GM12878 (cell line): ENCODE measurements around the gene CA9. TPM values are rescaled to one million over a fixed set of nuclear protein-coding genes. Genes with fewer than 3 reads are reported as not detected.
A peak's percentile ranks its signal among the peaks of the same experiment; 100 is the strongest.

ENCODE experiments used
- ATAC-seq: fragments of 200-7000 bp; cut with Tn5 transposase; 3 replicates; pipeline ENCODE4 v1.9.1; 2020; ENCODE audit warnings: mild to moderate bottlenecking, moderate library complexity
- BruUV-seq: library from RNA; stranded (reverse); fragments of 400-500 nt; replicated peaks from 2 replicates; lab custom pipeline; 2021; lab: Mats Ljungman, UMichigan
- CTCF ChIA-PET: fragments of 300-600 bp; sonication (Branson Sonifier 250); formaldehyde crosslinking; extraction: SDS; loops from one replicate; lab custom pipeline; 2021; ENCODE audit warnings: inconsistent platforms; lab: Yijun Ruan, JAX
- POLR2A ChIA-PET: fragments of 350-600 bp; formaldehyde crosslinking; extraction: SDS; loops from one replicate; lab custom pipeline; 2021; ENCODE audit warnings: inconsistent platforms; lab: Charles Lee
- RAD21 ChIA-PET: fragments of 300-600 bp; sonication (Branson Sonifier 250); formaldehyde crosslinking; loops from one replicate; lab custom pipeline; 2023; ENCODE audit warnings: antibody characterized with exemption; ENCODE audit not compliant: unreplicated experiment; lab: Charles Lee
- SMC1A ChIA-PET: fragments of 300-600 bp; sonication (Branson Sonifier 250); formaldehyde crosslinking; loops from one replicate; lab custom pipeline; 2023; ENCODE audit not compliant: unreplicated experiment, uncharacterized antibody; lab: Charles Lee
- DNase-seq: peaks from one replicate; pipeline ENCODE4 v3.0.0-alpha.2; 2011; ENCODE audit warnings: low read depth, low spot score
- FAIRE-seq: peaks from 3 replicates; lab custom pipeline; 2011; peaks lifted over from hg19 to GRCh38; lab: Jason Lieb, UNC
- H2AFZ ChIP-seq: 2 replicates; pipeline ENCODE4 v1.6.0; 2011; ENCODE audit warnings: low read depth, low read length, control low read depth; ENCODE audit not compliant: control insufficient read depth
- H3K27ac ChIP-seq: 2 replicates; pipeline ENCODE4 v1.5.1; 2011; ENCODE audit warnings: control low read depth; ENCODE audit not compliant: control insufficient read depth, insufficient read depth
- H3K27me3 ChIP-seq, 2 experiments: replicated peaks in 1 of 2; 2 replicates each; pipeline versions ENCODE4 v1.6.0 to v1.6.1; 2011; ENCODE audit warnings: low read length in 1 of 2; ENCODE audit not compliant: control insufficient read depth in 2 of 2, insufficient read depth in 2 of 2
- H3K36me3 ChIP-seq, 2 experiments: 2 replicates each; pipeline ENCODE4 v1.5.1; 2011; ENCODE audit warnings: low read length in 1 of 2; ENCODE audit not compliant: control insufficient read depth in 2 of 2, insufficient read depth in 2 of 2
- H3K4me1 ChIP-seq: 2 replicates; pipeline ENCODE4 v1.6.1; 2011; ENCODE audit warnings: mild to moderate bottlenecking, low read length, moderate library complexity, mixed read lengths; ENCODE audit not compliant: control insufficient read depth, insufficient read depth
- H3K4me2 ChIP-seq: 2 replicates; pipeline ENCODE4 v1.6.0; 2011; ENCODE audit warnings: control low read depth; ENCODE audit not compliant: control insufficient read depth, insufficient read depth
- H3K4me3 ChIP-seq: fragments of 200-600 bp; sonication (generic); 2 replicates; pipeline ENCODE4 v1.5.1; 2016
- H3K79me2 ChIP-seq: 2 replicates; pipeline ENCODE4 v1.6.0; 2011; ENCODE audit warnings: low read length; ENCODE audit not compliant: control insufficient read depth, insufficient read depth
- H3K9ac ChIP-seq: 2 replicates; pipeline ENCODE4 v1.8.0; 2011; ENCODE audit warnings: low read length, control low read depth, mixed read lengths; ENCODE audit not compliant: control insufficient read depth, insufficient read depth
- H3K9me3 ChIP-seq: replicated peaks from 3 replicates; pipeline ENCODE4 v1.5.1; 2011; ENCODE audit warnings: mild to moderate bottlenecking, low read length; ENCODE audit not compliant: control insufficient read depth, insufficient read depth
- H4K20me1 ChIP-seq: 2 replicates; pipeline ENCODE4 v1.6.0; 2011; ENCODE audit not compliant: control insufficient read depth, insufficient read depth
- ATF7 ChIP-seq: fragments of 450-650 bp; IDR thresholded peaks from 2 replicates; pipeline ENCODE4 v1.6.1; 2016; ENCODE audit warnings: low read depth, mild to moderate bottlenecking
- BCL11A ChIP-seq: IDR thresholded peaks from 2 replicates; pipeline ENCODE4 v1.6.1; 2011; ENCODE audit warnings: low read depth, low read length
- CBFB ChIP-seq: IDR thresholded peaks from 2 replicates; pipeline ENCODE4 v1.6.1; 2016; ENCODE audit warnings: antibody characterized with exemption, low read depth
- CEBPB ChIP-seq, 2 experiments: fragments of 150-350 bp in 1 of 2; IDR thresholded peaks; 2 replicates each; pipeline ENCODE4 v1.6.1; 2012 to 2014; ENCODE audit warnings: low read depth in 2 of 2, low read length in 2 of 2, borderline replicate concordance in 1 of 2, inconsistent platforms in 1 of 2
- CHD2 ChIP-seq: IDR thresholded peaks from 2 replicates; pipeline ENCODE4 v1.6.1; 2011; ENCODE audit warnings: low read depth, low read length, improper control_type of control experiment, borderline replicate concordance
- EED ChIP-seq: sonication (generic); IDR thresholded peaks from 2 replicates; pipeline ENCODE4 v1.6.1; 2016; ENCODE audit warnings: antibody characterized with exemption, low read depth
- FOXK2 ChIP-seq: fragments of 450-650 bp; IDR thresholded peaks from 2 replicates; pipeline ENCODE4 v1.6.1; 2017; ENCODE audit warnings: mild to moderate bottlenecking, moderate library complexity
- HDAC2 ChIP-seq: fragments of 200-600 bp; sonication (generic); IDR thresholded peaks from 2 replicates; pipeline ENCODE4 v1.6.1; 2017
- HDAC6 ChIP-seq: fragments of 200-600 bp; sonication (generic); IDR thresholded peaks from one replicate; pipeline ENCODE4 v1.8.0; 2017; ENCODE audit warnings: antibody characterized with exemption; ENCODE audit not compliant: unreplicated experiment
- IRF4 ChIP-seq: IDR thresholded peaks from 2 replicates; pipeline ENCODE4 v1.6.1; 2011; ENCODE audit warnings: low read depth, low read length
- KDM1A ChIP-seq: fragments of 200-600 bp; sonication (generic); IDR thresholded peaks from 2 replicates; pipeline ENCODE4 v1.6.1; 2016; ENCODE audit warnings: borderline replicate concordance
- NFXL1 ChIP-seq: fragments of 450-650 bp; IDR thresholded peaks from 2 replicates; pipeline ENCODE4 v1.6.1; 2017; ENCODE audit warnings: antibody characterized with exemption, mild to moderate bottlenecking, borderline replicate concordance
- NR2F1 ChIP-seq: fragments of 450-650 bp; conservative IDR thresholded peaks from 2 replicates; pipeline ENCODE4 v1.6.1; 2017; ENCODE audit warnings: mild to moderate bottlenecking
- PAX8 ChIP-seq: fragments of 450-650 bp; IDR thresholded peaks from 2 replicates; pipeline ENCODE4 v1.6.1; 2017; ENCODE audit warnings: mild to moderate bottlenecking, moderate library complexity
- RAD21 ChIP-seq: IDR thresholded peaks from 2 replicates; pipeline ENCODE4 v1.6.1; 2011; ENCODE audit warnings: mild to moderate bottlenecking, low read depth, low read length, moderate library complexity; ENCODE audit not compliant: insufficient read depth
- RBBP5 ChIP-seq: fragments of 200-600 bp; sonication (generic); conservative IDR thresholded peaks from 2 replicates; pipeline ENCODE4 v1.6.1; 2016
- SP1 ChIP-seq: IDR thresholded peaks from one replicate; pipeline ENCODE4 v1.6.1; 2011; ENCODE audit warnings: low read depth, low read length
- SRF ChIP-seq, 2 experiments: IDR thresholded peaks; 2 replicates each; pipeline ENCODE4 v1.6.1; 2011; ENCODE audit warnings: low read depth in 2 of 2, low read length in 2 of 2, mild to moderate bottlenecking in 1 of 2, moderate library complexity in 1 of 2
- SUZ12 ChIP-seq: fragments of 200-600 bp; sonication (generic); IDR thresholded peaks from one replicate; pipeline ENCODE4 v1.6.1; 2018; ENCODE audit warnings: antibody characterized with exemption, mild to moderate bottlenecking; ENCODE audit not compliant: unreplicated experiment
- TCF12 ChIP-seq: IDR thresholded peaks from 2 replicates; pipeline ENCODE4 v1.6.1; 2011; ENCODE audit warnings: low read depth, mild to moderate bottlenecking, low read length
- ZNF217 ChIP-seq: fragments of 450-650 bp; IDR thresholded peaks from 2 replicates; pipeline ENCODE4 v1.6.1; 2017; ENCODE audit warnings: antibody characterized with exemption, mild to moderate bottlenecking
- ZSCAN29 ChIP-seq: fragments of 450-650 bp; IDR thresholded peaks from 2 replicates; pipeline ENCODE4 v1.6.1; 2017; ENCODE audit warnings: mild to moderate bottlenecking, moderate library complexity
- WGBS: methylation state at CpG from one replicate; pipeline ENCODE4 v1.1.6; 2016; ENCODE audit warnings: low lambda C conversion rate; ENCODE audit not compliant: insufficient replicate concordance, insufficient coverage; ENCODE audit errors: missing lambda C conversion rate; 5-methylcytosine and 5-hydroxymethylcytosine counted together
- in situ Hi-C: fragments of 300-500 bp; cut with MboI; formaldehyde crosslinking; loops from 9 replicates; pipeline ENCODE4 v1.14.3; 2018; ENCODE audit warnings: mixed read lengths
- intact Hi-C: fragments of 100-400 bp; cut with micrococcal nuclease; formaldehyde crosslinking; loops from one replicate; pipeline ENCODE4 v1.14.2; 2022; ENCODE audit not compliant: unreplicated experiment
- polyA plus RNA-seq, 11 experiments: library from polyadenylated mRNA; depleted of rRNA in 4 of 11; unstranded in 6 of 11; stranded (reverse) in 5 of 11; fragments of >200 nt; fragmentation: Nextera tagmentation in 4 of 11; fragmentation: Illumina TruSeq in 1 of 11; extraction: Ambion mirVana in 4 of 11; extraction: Trizol in 1 of 11; gene quantifications; 1 replicate in 1 of 11; 2 replicates in 10 of 11; pipeline versions ENCODE4 v1.2.1 to v1.2.3, GENCODE V29; 2011 to 2016; ENCODE audit warnings: inconsistent platforms in 2 of 11, missing spikeins in 2 of 11, low read depth in 1 of 11
- total RNA-seq, 4 experiments: library from RNA; depleted of rRNA in 3 of 4; stranded (reverse); fragments of >200 nt in 3 of 4; fragmentation: Illumina TruSeq in 1 of 4; extraction: Trizol in 1 of 4; gene quantifications; 2 replicates each; pipeline versions ENCODE4 v1.2.1 to v1.2.3, GENCODE V29; 2013 to 2021
- TF ChIP-seq, protein P1 (sequence below): fragments of 450-650 bp; IDR thresholded peaks from 2 replicates; pipeline ENCODE4 v1.6.1; 2017; ENCODE audit warnings: mild to moderate bottlenecking
- TF ChIP-seq, protein P2 (sequence below): IDR thresholded peaks from 2 replicates; pipeline ENCODE4 v1.6.1; 2012; ENCODE audit warnings: low read depth, low read length, improper control_type of control experiment

The CA9 gene
- total and polyA plus RNA-seq, 10 of the 15 experiments (the other 5 are each of a cell fraction or from before 2014, with no cell fraction given): 0.53 to 6.6 (median 1.2) TPM

DNA sequence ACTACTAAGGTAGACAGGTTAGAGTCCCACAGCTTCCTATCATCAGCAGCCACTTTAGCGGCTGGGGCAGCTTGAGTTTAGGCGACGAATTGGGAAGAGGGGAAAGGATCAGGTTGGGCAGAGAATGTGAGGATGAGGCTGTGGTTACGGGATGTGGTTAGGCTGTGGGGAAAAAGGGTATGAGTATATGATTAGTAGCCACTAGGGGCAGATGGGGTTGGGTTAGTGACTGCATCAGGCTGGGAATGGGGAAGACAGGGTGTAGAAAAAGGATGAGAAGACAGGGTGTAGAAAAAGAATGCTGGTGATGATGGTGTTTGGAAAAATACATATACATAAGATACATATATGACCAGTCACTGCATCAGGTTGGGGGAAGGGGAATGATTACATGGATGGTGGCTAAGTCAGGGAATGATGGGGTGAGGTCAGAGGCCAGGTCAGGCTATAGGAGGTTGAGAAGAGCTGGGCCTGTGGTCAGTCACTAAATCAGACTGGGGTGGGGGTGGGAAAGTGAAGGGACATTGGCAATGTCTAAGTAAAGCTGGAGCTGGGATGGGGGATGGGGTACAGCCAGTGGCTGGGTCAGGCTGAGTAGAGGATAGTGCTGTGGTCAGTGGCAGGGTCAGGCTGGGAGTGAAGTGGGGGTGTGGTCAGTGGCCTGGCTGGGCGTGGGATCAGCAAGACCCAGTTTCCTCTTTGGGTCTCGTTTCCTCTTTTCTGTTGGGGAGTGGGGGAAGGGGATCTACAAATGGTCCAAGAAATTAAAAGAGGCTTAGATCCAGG, 56.2 kb downstream of the CA9 start:
- peaks cover 23% of the 10 kb centered on the region for H3K4me1 ChIP-seq
- CTCF ChIA-PET: interaction anchor here (0.6 to 9.5 kb wide), 20 partner anchors 9 to 152 kb away, joined by 3 to 183 read pairs (median 12); partner anchors contain the start of genes ARHGEF39, CCDC107, GBA2 and HINT2
- RAD21 ChIA-PET: interaction anchor here (0.5 to 8.6 kb wide), 10 partner anchors 18 to 634 kb away, joined by 3 to 133 read pairs (median 14); partner anchors contain the start of genes CCDC107, CD72, GBA2 and HINT2
- peak overlapping the region; percentile 92 for H3K27ac ChIP-seq
- BruUV-seq: no TSS peak
- SMC1A ChIA-PET: interaction anchor here (0.6 to 8.0 kb wide), 14 partner anchors 12 to 117 kb away, joined by 3 to 145 read pairs (median 7); partner anchors contain the start of genes ARHGEF39, CCDC107, CD72 and GBA2
- FAIRE-seq (no peak), ATAC-seq (no peak), DNase-seq (no peak)
- H3K27me3 ChIP-seq: no peaks in the 10 kb centered on the region
- H2AFZ ChIP-seq: no peak overlapping the region
- no peaks in the 10 kb centered on the region for H4K20me1 ChIP-seq
- POLR2A ChIA-PET: interaction anchor here (0.7 to 8.1 kb wide), 12 partner anchors 11 to 125 kb away, joined by 3 to 163 read pairs (median 13); partner anchors contain the start of genes ARHGEF39, CCDC107, GBA2 and RGP1
- peaks cover 8% of the 10 kb centered on the region in 2 experiments; a peak in 3 of 4 replicates for H3K36me3 ChIP-seq
- intact Hi-C loops (loop anchor here (1.0 to 10.0 kb wide), 4 partner anchors 34 to 655 kb away; partner anchors contain the start of genes ATOSB, CCDC107, FANCG and RMRP), in situ Hi-C loops (loop anchor here (5.0 to 10.0 kb wide), 2 partner anchors 123 to 625 kb away; partner anchors contain the start of genes STOML2 and TESK1)
- H3K4me3 ChIP-seq: peak overlapping the region; percentile 93
- H3K79me2 ChIP-seq: peaks cover 76% of the 10 kb centered on the region
- peak overlapping the region; percentile 90 for H3K9ac ChIP-seq
- 10% methylated on average over 6 of the region's 6 CpGs for WGBS
- H3K9me3 ChIP-seq: no peaks in the 10 kb centered on the region
- peak overlapping the region; percentile 99 for H3K4me2 ChIP-seq
- 0 out of 2 replicates have a peak, but pooled peaks have one; percentile 13 for TF ChIP-seq CHD2
- TF ChIP-seq, protein P1, sequence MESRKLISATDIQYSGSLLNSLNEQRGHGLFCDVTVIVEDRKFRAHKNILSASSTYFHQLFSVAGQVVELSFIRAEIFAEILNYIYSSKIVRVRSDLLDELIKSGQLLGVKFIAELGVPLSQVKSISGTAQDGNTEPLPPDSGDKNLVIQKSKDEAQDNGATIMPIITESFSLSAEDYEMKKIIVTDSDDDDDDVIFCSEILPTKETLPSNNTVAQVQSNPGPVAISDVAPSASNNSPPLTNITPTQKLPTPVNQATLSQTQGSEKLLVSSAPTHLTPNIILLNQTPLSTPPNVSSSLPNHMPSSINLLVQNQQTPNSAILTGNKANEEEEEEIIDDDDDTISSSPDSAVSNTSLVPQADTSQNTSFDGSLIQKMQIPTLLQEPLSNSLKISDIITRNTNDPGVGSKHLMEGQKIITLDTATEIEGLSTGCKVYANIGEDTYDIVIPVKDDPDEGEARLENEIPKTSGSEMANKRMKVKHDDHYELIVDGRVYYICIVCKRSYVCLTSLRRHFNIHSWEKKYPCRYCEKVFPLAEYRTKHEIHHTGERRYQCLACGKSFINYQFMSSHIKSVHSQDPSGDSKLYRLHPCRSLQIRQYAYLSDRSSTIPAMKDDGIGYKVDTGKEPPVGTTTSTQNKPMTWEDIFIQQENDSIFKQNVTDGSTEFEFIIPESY: no peak
- TF ChIP-seq SP1: peak; percentile 44
- TF ChIP-seq PAX8: no peak
- TF ChIP-seq ATF7: 0 out of 2 replicates have a peak, but pooled peaks have one; percentile 47
- peak; percentile 38; the same call in 1 of the 2 replicates for TF ChIP-seq BCL11A
- 0 out of 2 replicates have a peak, but pooled peaks have one; percentile 5 for TF ChIP-seq RAD21
- TF ChIP-seq, protein P2, sequence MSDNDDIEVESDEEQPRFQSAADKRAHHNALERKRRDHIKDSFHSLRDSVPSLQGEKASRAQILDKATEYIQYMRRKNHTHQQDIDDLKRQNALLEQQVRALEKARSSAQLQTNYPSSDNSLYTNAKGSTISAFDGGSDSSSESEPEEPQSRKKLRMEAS: no peak
- TF ChIP-seq SUZ12: no peak
- TF ChIP-seq HDAC6: no peak
- no peak for TF ChIP-seq CEBPB (IDR thresholded peaks at IDR 0.05; ENCODE audit: borderline replicate concordance in 1 of 2, low read depth in 2 of 2, low read length in 2 of 2)
- peak; percentile 78 for TF ChIP-seq NR2F1
- no peak for TF ChIP-seq FOXK2
- no peak for TF ChIP-seq TCF12
- no peak for TF ChIP-seq NFXL1
- no peak for TF ChIP-seq ZNF217
- TF ChIP-seq HDAC2: no peak
- peak; percentile 75 for TF ChIP-seq EED
- peak; percentile 85; the same call in 1 of the 2 replicates for TF ChIP-seq CBFB
- peak; percentile 56; the same call in 1 of the 2 replicates for TF ChIP-seq IRF4
- no peak for TF ChIP-seq ZSCAN29
- no peak for TF ChIP-seq KDM1A
- no peak for TF ChIP-seq RBBP5
- TF ChIP-seq SRF (IDR thresholded peaks at IDR 0.05; ENCODE audit: low read depth in 2 of 2, low read length in 2 of 2): no peak
